MV-4-11 (cell line): Measurements from ENCODE around the gene DDX54.
"Not testable (repeated sequence)": the region's sequence is repeated elsewhere in the genome, so short reads cannot be mapped to it uniquely, and the experiment has no call there.

Experiments
- DNase-seq: peaks from one replicate; lab custom pipeline; 2025; lab: John Stamatoyannopoulos, UW

The DDX54 gene

DNA sequence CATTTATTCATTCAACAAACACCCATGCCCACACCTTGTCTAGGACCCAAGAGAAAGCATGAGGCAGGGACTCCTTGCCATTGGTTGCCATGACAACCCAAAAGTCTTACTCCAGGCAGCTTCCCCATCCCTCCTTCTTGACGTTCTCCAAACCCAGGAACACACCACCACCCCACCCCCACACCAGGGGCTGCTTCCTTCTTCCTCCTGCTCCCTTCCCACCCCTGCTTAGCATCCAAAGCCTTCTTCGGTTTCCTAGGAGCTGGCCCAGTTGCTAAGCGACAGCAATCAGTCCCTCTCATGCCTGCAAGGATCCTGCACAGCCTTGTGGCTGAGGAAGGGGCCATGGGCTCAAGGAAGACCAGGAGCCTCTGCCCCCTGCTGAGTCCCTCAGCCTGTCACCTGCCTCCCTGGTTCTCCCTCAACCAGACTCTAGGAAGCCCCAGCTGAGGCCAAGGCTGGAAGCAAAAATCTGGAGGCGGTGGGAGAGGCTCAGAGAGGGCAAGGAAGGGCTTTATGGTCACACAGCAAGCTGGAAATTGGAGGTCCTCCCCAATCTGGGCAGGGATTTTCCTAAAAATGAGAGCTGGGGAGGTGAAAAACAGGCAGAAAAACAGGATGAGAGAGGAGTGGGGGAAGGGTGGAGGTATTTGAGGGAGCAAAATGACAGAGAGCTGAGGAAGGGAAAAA lies 65.2 kb downstream of the DDX54 start:
- no peak for DNase-seq

DNA sequence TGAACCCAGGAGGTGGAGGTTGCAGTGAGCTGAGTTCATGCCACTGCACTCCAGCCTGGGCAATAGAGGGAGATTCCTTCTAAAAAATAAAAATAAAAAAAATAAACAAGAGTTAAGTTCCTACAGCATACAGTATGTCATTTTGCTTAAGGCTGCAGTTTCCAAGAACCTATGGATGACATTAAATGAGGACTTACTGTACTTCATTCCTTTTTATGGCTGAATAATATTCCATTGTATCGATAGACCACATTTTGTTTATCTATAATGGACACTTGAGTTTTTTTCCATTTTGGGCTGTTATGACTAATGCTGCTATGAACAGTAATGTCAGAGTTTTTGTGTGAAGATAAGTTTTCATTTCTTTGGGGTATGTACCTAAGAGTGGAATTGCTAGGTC lies 67.1 kb downstream of the DDX54 start:
- no peak for DNase-seq

DNA sequence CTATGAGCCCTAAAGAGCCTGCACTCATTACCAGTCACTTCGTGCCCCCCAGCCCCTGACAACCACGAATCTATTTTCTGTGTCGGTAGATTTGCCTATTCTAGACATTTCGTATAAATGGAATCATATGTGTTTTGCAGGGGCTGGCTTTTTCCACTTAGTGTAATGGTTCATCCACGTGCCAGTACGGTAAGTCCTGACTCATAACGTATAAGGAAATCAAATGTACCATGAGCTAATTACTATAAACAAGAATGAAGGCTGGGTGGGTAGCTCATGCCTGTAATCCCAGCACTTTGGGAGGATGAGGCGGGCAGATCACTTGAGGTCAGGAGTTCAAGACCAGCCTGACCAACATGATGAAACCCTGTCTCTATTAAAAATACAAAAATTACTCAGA lies 67.6 kb downstream of the DDX54 start:
- not testable (repeated sequence) for DNase-seq

DNA sequence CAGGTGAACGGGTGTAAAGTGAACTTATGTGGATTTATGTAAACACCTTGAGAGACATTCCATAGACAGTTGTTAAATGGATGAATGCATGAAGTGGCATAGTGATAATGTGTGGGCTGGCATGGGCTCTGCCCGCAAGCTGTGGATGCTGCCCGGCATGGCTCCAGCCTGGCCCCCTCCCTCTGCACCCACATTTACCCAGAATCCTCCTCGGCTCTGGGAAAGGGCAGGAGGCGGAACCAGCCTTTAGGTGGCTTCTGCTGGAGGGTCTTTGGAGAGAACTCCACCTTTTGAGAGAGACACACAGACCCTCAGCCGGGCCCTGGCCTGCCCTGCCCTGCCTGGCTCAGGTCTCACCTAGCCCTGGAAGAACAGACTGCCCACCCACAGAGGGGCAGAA lies 68.4 kb downstream of the DDX54 start:
- no peak for DNase-seq

DNA sequence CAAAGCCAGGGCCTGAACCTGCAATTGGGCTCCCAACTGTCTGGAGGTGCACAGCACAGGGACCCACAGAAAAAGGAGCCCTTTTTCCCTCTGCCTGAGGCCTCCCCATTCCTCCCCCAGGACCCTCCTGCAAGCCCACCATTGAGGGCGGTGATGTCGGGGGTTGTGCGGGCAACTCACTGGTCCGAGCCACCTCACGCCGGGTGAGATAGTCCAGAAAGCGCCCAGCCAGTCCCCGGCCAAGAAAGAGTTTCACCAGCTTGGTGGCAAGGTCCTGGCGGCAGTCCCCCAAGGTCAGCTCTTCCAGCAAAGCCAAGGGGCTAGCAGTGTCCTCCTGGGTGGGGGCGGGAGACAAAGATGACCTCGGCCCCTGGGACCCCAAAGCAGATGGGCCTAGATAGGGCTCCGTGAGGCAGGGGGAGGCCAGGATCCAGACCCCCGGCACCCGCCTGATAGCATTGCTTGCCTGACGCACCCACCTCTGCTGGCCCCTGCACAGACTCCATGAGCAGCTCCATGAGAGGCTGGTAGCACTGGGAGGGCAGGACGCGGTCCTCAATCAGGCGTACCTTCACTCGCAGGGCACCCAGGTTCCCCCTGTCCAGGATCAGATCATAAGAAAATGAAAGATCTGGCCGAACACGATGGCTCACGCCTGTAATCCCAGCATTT lies 69.7 kb downstream of the DDX54 start:
- no peak for DNase-seq

DNA sequence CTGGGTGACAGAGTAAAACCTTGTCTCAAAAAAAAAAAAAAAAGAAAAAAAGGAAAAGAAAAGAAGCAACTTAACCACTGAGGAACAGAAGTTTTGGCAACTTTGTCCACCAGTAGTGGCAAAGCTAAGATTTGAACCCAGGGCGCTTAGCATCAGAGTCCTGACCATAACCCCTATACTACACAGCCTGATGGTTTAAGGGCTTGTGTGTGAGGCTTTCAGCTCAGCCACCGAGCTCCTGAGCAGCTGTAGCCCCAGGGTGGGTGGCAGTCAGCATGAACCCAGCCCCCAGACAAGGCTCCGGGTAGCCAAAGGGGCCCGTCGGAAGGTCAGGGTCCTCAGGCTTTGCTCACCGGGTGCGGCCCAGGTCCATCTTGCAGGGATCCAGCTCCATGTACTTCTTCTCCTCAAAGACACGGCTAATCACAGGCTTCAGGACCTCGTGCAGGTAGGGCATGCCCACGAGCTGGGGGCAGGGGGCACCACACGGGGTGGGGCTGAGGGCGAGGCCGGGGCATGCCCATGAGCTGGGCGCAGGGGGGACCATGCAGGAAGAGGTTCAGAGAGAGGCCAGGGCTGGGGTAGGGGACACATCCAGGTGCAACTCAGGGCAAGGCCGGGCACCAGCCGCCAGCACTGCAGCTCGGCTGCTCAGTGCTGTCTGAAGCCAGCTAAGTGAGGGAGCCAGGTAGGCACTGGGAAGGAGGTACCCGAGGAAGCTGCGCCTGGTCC lies 70.7 kb downstream of the DDX54 start:
- DNase-seq: no peak

DNA sequence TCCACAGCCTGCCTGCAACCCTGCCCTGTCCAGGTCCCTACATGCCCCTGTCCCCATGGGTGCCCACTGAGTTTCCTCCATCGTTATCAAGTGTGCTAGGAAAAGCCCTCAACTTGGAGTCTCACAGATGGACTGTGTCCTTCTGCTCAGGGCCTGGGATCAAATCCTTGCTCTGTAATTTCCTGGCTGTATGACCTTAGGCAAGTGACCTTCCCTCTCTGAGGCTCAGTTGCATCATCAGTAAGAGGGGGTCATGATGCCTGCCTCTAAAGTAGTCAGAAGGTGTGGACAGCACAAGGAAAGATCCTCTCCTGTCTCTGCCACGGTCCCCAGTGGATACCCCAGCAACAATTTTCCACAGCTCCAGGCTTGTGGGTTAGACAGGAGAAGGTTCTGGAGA lies 71.9 kb downstream of the DDX54 start:
- no peak for DNase-seq

DNA sequence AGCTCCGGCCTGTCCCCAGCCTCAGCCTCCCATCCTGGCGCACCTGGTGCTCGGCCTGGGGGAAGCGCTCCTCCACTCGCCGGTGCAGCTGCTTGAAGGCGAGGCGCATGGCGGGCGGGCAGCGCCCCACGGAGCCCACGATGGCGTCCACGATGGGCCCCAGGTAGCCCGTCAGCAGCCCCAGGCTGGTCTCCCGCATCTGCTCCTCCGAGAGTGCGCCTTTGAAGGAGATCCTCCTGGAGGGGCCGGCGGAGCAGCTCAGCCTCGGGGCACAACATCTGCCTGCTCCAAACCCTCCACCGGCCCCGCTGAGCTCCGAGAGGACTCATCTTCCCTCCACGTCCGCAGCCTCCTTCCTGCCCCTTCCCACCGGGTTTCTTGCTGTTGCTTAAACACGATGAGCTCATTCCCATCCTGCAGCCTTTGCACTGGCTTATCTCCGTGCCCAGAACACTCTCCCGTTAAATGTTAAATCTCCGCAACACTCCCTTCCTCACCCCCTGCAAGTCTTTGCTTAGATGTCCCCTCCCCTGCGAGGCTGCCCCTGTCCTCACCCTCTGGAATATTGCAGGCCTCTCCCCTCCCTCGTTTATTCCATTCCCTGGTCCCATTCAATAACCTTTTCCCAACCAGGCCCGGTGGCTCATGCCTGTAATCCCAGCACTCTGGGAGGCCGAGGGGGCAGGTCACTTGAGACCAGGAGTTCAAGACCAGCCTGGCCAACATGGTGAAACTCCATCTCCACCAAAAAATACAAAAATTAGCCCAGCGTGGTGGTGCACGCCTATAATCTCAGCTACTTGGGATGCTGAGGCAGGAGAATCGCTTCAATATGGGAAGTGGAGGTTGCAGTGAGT lies 73.0 kb downstream of the DDX54 start:
- no peak for DNase-seq

DNA sequence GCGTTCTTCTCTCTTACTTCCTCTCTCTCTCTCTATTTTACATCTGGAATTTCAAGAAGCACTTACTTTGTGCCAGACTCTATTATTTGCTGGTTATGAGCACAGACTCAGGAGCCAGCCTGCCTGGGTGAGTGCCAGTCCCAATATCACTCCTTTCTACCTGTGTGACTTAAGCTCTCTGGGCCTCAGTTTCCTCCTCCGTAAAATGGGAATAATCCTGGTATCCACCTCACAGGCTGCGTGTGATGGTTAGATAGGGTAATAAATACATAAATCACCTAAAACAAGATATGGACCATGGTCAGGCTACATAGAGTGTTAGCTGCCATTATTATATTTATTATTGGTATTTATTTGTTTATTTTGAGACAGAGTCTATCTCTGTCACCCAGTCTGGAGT lies 74.0 kb downstream of the DDX54 start:
- DNase-seq: no peak

DNA sequence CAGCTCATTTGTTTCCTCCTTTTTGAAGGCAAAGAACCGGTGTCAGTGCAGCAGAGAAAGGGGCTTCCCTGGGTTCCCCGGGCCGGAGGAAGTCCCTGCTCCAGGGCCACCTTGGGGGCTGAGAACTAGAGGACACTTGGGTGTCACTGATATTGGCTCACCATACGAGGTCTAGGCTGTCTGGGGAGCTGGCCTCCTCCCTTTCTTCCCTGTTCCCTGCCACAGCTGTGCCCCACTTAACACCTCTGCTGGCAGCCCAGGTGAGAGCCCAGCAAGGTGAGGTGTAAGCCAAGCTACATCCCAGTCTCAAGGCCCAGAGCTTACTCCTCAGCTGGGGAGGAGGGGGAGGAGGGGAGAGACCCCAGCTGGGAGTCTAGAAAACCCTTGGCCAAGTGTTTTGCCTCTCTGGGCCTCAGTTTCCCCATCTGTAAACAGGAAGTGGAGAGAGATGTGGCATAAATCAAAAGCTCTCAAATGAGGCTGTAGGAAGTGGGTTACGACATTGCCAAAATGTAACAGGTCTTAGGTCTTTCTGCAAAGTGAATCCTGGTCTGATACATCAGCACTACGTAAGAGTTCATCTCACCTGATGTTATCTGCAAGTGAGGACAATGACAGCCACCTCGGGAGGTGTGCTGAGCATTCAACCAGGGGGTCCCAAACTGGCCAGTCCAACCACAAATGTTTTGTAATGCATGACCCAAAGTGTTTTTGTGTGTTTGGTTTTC lies 75.2 kb downstream of the DDX54 start:
- no peak for DNase-seq

DNA sequence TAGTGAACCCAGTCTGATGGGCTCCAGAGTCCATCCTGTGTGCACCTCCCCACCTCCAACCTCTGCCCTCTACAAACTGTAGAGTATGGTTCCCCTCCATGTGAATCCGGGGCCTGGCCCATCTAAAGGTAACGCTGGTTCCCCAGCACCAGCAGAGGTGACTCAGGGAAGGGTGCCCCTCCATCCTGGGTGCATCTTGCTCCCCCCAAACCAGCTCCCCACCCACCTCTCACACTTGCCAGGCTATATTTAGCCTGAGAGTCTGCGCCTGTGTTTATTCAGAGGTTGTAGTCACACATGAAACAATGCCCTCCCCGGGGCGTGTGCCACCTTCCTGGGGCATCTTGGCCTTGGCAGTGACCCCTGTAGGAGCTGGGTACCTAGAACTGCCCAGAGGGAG lies 75.9 kb downstream of the DDX54 start:
- DNase-seq: no peak

DNA sequence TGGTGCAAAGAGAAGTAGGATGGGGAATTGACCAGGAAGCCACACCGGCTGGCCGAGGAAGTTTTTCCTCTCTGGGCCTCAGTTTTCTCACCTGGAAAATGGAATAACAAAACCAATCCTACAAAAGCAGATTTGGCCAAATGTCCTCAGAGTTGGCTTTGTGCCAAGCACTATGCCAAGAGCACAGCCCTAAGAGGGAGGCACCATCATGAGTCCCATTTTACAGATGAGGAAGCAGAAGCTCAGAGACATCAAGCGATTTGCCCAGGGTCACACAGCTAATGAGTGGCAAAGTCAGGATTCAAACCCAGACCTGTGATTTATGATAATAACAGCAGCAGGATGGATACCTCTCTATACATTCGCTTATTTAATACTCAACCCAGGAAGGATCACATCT lies 77.0 kb downstream of the DDX54 start:
- no peak for DNase-seq
